Kidney (tissue), 14 donors: ENCODE measurements around the gene UGT1A3. TPM values are rescaled to one million over a fixed set of nuclear protein-coding genes. Genes with fewer than 3 reads are reported as not detected.

ENCODE experiments used
- DNase-seq, 5 donors: peaks; one replicate each; pipeline ENCODE4 v3.0.0-alpha.2; 2013 to 2020
- FAIRE-seq: peaks from 2 replicates; lab custom pipeline; 2012; peaks lifted over from hg19 to GRCh38; lab: Jason Lieb, UNC
- H3K27ac ChIP-seq, 2 donors: one replicate each; pipeline ENCODE4 v1.7.0; 2013; ENCODE audit warnings: low read depth in 2 of 2, low read length in 2 of 2, inconsistent platforms in 1 of 2
- H3K27me3 ChIP-seq: one replicate; pipeline ENCODE4 v1.7.1; 2013; ENCODE audit warnings: low read length, inconsistent platforms; ENCODE audit not compliant: control insufficient read depth, insufficient read depth
- H3K36me3 ChIP-seq, 3 donors: one replicate each; pipeline versions ENCODE4 v1.7.0 to v1.7.1; 2013; ENCODE audit warnings: low read length in 3 of 3, control low read depth in 1 of 3, inconsistent platforms in 1 of 3; ENCODE audit not compliant: insufficient read depth in 3 of 3, control insufficient read depth in 2 of 3
- H3K4me1 ChIP-seq, 3 donors: one replicate each; pipeline versions ENCODE4 v1.7.0 to v1.7.1; 2013; ENCODE audit warnings: low read length in 3 of 3, inconsistent platforms in 1 of 3, low read depth in 1 of 3; ENCODE audit not compliant: control insufficient read depth in 2 of 3, insufficient read depth in 2 of 3
- H3K4me3 ChIP-seq, 3 donors: one replicate each; pipeline versions ENCODE4 v1.7.0 to v1.8.1; 2013; ENCODE audit warnings: low read length in 3 of 3, control low read depth in 1 of 3, inconsistent platforms in 1 of 3
- H3K9ac ChIP-seq, 3 donors: one replicate each; pipeline versions ENCODE4 v1.7.0 to v1.7.1; 2013; ENCODE audit warnings: low read length in 3 of 3, control low read depth in 1 of 3, inconsistent platforms in 1 of 3
- H3K9me3 ChIP-seq, 3 donors: one replicate each; pipeline versions ENCODE4 v1.7.0 to v1.7.1; 2013; ENCODE audit warnings: low read length in 3 of 3, control low read depth in 1 of 3, inconsistent platforms in 1 of 3; ENCODE audit not compliant: control insufficient read depth in 2 of 3, insufficient read depth in 1 of 3
- intact Hi-C: fragments of 100-400 bp; cut with DNase I; formaldehyde crosslinking; loops from one replicate; pipeline ENCODE4 v1.11.1; 2022
- polyA plus RNA-seq: library from polyadenylated mRNA; stranded (reverse); fragments of 350-450 nt; fragmentation: Illumina TruSeq; extraction: RNeasy Lipid Tissue Mini Kit (QIAGEN cat#74804); gene quantifications from one replicate; pipeline ENCODE4 v1.2.3, GENCODE V29; 2014; ENCODE audit warnings: low read depth, low replicate concordance; ENCODE audit not compliant: insufficient read depth
- total RNA-seq: library from RNA; stranded (reverse); fragmentation: NEBNext Ultra II Directional; extraction: Animal tissue kit (Norgen Biotek cat#: 25700); gene quantifications from one replicate; pipeline ENCODE4 v1.2.1, GENCODE V29; 2021
- TF ChIP-seq, protein P1 (sequence below): IDR thresholded peaks from 3 replicates; pipeline ENCODE4 v1.5.1; 2012; ENCODE audit warnings: mild to moderate bottlenecking, moderate library complexity, borderline replicate concordance; ENCODE audit not compliant: insufficient read depth; ENCODE audit errors: extremely low read depth
- donor health status: control.
- donor health status: control.
- donor health status: control.
- donor health status: control.
- donor health status: control.
- donor health status: DM: yes; HTN: yes; CAD: no.
- donor health status: Normal renal cell carcinoma (clear cell type).

UGT1A3 gene
- total and polyA plus RNA-seq, 2 donors from 2014 or later = 0.47 to 0.57 TPM

DNA sequence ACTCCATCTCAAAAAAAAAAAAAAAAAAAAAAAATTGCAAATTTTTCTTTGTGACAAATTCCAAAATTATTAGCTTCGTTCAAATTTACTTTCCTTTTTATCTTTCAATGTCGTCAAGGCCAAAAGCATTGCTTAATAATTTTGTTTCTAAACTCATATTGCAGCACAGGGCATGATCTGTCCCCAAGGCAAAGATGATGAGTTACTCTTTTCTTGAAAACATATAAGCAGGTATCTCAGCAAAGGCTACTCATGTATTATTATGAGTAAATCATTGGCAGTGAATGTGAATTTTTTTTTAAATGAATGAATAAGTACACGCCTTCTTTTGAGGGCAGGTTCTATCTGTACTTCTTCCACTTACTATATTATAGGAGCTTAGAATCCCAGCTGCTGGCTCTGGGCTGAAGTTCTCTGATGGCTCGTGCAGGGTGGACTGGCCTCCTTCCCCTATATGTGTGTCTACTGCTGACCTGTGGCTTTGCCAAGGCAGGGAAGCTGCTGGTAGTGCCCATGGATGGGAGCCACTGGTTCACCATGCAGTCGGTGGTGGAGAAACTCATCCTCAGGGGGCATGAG is 47.2 kb upstream of the UGT1A3 start, which contains the start of gene UGT1A7:
TSS of gene UGT1A7 (plus strand) at position 381 of the 579 bp plus-strand sequence. CDS start at position 418, 37 bp downstream.
- Histone ChIP-seq H3K27me3 (no peaks in the 10 kb centered on the region), H3K4me1 (no peaks in the 10 kb centered on the region), H3K27ac (no peak within 1 kb of the TSS), H3K9me3 (no peaks in the 10 kb centered on the region), H3K36me3 (no peaks in the 10 kb centered on the region), H3K9ac (no peak within 1 kb of the TSS), H3K4me3 (no peak within 1 kb of the TSS)
- DNase-seq (no peak), FAIRE-seq (no peak)
- TF ChIP-seq, protein P1, sequence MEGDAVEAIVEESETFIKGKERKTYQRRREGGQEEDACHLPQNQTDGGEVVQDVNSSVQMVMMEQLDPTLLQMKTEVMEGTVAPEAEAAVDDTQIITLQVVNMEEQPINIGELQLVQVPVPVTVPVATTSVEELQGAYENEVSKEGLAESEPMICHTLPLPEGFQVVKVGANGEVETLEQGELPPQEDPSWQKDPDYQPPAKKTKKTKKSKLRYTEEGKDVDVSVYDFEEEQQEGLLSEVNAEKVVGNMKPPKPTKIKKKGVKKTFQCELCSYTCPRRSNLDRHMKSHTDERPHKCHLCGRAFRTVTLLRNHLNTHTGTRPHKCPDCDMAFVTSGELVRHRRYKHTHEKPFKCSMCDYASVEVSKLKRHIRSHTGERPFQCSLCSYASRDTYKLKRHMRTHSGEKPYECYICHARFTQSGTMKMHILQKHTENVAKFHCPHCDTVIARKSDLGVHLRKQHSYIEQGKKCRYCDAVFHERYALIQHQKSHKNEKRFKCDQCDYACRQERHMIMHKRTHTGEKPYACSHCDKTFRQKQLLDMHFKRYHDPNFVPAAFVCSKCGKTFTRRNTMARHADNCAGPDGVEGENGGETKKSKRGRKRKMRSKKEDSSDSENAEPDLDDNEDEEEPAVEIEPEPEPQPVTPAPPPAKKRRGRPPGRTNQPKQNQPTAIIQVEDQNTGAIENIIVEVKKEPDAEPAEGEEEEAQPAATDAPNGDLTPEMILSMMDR = no peak
- intact Hi-C loops = no loop called here

DNA sequence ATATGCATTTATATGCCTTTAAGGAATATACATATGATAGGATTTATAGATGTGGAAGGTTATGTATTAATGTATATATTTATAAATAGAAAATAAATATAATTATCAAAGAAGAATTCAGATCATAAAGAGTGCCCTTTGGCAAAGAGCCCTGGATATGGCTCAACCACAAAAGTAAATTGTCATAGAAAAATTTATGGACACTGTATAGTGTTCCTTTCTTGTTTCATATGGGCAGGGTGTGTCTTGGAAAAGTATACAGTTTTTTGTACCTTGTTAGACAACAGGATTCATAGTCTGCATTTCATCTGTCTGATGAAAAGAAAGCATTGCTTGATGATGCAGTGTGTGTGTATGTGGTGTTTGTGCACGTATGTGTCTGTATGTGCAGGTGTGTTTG is 44.2 kb upstream of the UGT1A3 start:
- no peak for FAIRE-seq
- H3K27me3 ChIP-seq = no peaks in the 10 kb centered on the region
- intact Hi-C loops = no loop called here

DNA sequence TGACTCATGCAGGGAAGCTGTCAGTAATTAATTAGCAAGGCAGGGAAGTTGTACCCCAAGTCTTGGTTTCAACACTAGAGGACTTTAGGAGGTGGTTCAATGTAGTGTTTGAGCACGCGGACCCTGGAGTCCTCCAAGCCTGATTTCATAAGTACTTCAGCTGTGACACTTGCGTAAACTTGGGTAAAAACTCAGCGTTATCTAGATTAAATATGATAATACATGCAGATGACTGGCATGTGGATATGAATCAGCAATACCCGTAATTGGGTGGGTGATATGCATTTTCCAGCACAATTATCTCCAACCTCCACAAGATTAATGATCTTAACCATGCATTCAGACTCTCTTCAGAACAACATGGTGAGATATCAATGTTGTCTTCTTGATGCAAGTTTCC is 41.9 kb upstream of the UGT1A3 start:
- Histone ChIP-seq H3K9me3 (no peaks in the 10 kb centered on the region), H3K27ac (no peak overlapping the region), H3K4me1 (peaks cover 0 to 10% (median 6%) of the 10 kb centered on the region in 3 donors), H3K9ac (no peak overlapping the region), H3K36me3 (no peaks in the 10 kb centered on the region), H3K27me3 (no peaks in the 10 kb centered on the region), H3K4me3 (no peak overlapping the region)
- FAIRE-seq (no peak), DNase-seq (no peak)
- TF ChIP-seq, protein P1 = no peak
- intact Hi-C loops = no loop called here

More for the DNA sequence above, 44.2 kb upstream of the UGT1A3 start:
- no peak overlapping the region for H3K9ac ChIP-seq
- no peak overlapping the region for H3K4me3 ChIP-seq
- H3K9me3 ChIP-seq = no peaks in the 10 kb centered on the region
- no peaks in the 10 kb centered on the region for H3K36me3 ChIP-seq
- no peaks in the 10 kb centered on the region for H3K4me1 ChIP-seq
- TF ChIP-seq, protein P1 = no peak
- DNase-seq = no peak
- no peak overlapping the region for H3K27ac ChIP-seq
